Measurements from ENCODE around the gene PARS2. TPM values are rescaled to one million over a fixed set of nuclear protein-coding genes. Genes with fewer than 3 reads are reported as not detected.

The PARS2 gene
- total RNA-seq, 2 experiments from 2014 or later: 5.3 to 7.6 TPM

- CTCF ChIA-PET (ENCODE audit: unreplicated experiment): no interaction called here
- POLR2A ChIA-PET: interaction anchor here (0.9 kb wide), 1 partner anchor 640 kb away, joined by 3 read pairs; no protein-coding TSS in a partner anchor
- no peaks in the 10 kb centered on the region; the same call in 1 of the 2 replicates for H3K79me2 ChIP-seq (ENCODE audit: insufficient read depth, low read depth, low read length)
- no peak for TF ChIP-seq EZH2phosphoT487 (IDR thresholded peaks at IDR 0.05; ENCODE audit: borderline replicate concordance, low read depth, low read length)
- TF ChIP-seq, protein P1, sequence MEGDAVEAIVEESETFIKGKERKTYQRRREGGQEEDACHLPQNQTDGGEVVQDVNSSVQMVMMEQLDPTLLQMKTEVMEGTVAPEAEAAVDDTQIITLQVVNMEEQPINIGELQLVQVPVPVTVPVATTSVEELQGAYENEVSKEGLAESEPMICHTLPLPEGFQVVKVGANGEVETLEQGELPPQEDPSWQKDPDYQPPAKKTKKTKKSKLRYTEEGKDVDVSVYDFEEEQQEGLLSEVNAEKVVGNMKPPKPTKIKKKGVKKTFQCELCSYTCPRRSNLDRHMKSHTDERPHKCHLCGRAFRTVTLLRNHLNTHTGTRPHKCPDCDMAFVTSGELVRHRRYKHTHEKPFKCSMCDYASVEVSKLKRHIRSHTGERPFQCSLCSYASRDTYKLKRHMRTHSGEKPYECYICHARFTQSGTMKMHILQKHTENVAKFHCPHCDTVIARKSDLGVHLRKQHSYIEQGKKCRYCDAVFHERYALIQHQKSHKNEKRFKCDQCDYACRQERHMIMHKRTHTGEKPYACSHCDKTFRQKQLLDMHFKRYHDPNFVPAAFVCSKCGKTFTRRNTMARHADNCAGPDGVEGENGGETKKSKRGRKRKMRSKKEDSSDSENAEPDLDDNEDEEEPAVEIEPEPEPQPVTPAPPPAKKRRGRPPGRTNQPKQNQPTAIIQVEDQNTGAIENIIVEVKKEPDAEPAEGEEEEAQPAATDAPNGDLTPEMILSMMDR (conservative IDR thresholded peaks at IDR 0.05; ENCODE audit: low read length): no peak
- H3K36me3 ChIP-seq (ENCODE audit: insufficient read depth, low read length): peaks cover 99% of the 10 kb centered on the region
- no peak overlapping the region for H3K4me3 ChIP-seq (ENCODE audit: low read depth, low read length, poor library complexity, severe bottlenecking)
- no peaks in the 10 kb centered on the region for H3K9me2 ChIP-seq (ENCODE audit: insufficient read depth, low read length)
- intact Hi-C loops (cut with micrococcal nuclease; ENCODE audit: unreplicated experiment): no loop called here
- no peaks in the 10 kb centered on the region for H3K4me1 ChIP-seq (ENCODE audit: insufficient read depth, low read length, poor library complexity, severe bottlenecking)
- no TSS peak for BruUV-seq (replicated peaks)
- no peak for DNase-seq (ENCODE audit: low spot score)
- H3K9me3 ChIP-seq (ENCODE audit: low read length): no peaks in the 10 kb centered on the region
- no peak overlapping the region for H2AFZ ChIP-seq (ENCODE audit: low read length)
- H3K4me2 ChIP-seq (ENCODE audit: low read length): no peak overlapping the region
- H3K27ac ChIP-seq (ENCODE audit: low read depth, low read length, poor library complexity, severe bottlenecking): no peak overlapping the region
- no peaks in the 10 kb centered on the region for H4K20me1 ChIP-seq (ENCODE audit: insufficient read depth, low read length)
These were observed 40.3 kb downstream of the PARS2 start for GRCh38 chr1:54723985-54724384.

DNA sequence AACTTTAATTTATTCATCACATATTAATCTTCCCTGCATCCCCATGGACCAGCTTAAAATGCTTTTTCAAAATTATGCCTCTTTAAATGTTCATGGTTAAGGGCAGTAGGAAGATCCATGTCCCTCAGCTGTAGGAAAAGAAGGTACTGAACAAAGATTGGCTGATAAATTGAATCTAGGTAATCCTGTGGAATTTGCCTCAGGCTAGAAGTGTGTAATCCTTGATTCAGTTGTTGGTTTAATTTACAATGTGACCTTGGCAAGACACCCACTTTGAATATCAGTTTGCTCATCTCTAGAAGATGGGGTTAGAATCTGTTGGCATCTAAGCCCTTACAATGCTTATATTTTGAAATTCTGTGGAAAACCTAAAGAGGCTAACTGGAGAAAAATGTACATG lies 42.6 kb downstream of the PARS2 start:
- H3K9me3 ChIP-seq (ENCODE audit: low read length): no peaks in the 10 kb centered on the region
- intact Hi-C loops (cut with micrococcal nuclease; ENCODE audit: unreplicated experiment): no loop called here

More for the DNA sequence above, 42.6 kb downstream of the PARS2 start:
- no peak overlapping the region for H3K27ac ChIP-seq (ENCODE audit: low read depth, low read length, poor library complexity, severe bottlenecking)
- DNase-seq (ENCODE audit: low spot score): no peak
- H3K4me1 ChIP-seq (ENCODE audit: insufficient read depth, low read length, poor library complexity, severe bottlenecking): peaks cover 7% of the 10 kb centered on the region
- H3K36me3 ChIP-seq (ENCODE audit: insufficient read depth, low read length): peaks cover 95% of the 10 kb centered on the region
- POLR2A ChIA-PET: interaction anchor here (0.7 to 1.4 kb wide), 2 partner anchors 18 to 51 kb away, joined by 4 to 5 read pairs; no protein-coding TSS in a partner anchor
- H2AFZ ChIP-seq (ENCODE audit: low read length): no peak overlapping the region
- H3K4me3 ChIP-seq (ENCODE audit: low read depth, low read length, poor library complexity, severe bottlenecking): no peak overlapping the region
- TF ChIP-seq, protein P1 (conservative IDR thresholded peaks at IDR 0.05; ENCODE audit: low read length): no peak
- no peak for TF ChIP-seq EZH2phosphoT487 (IDR thresholded peaks at IDR 0.05; ENCODE audit: borderline replicate concordance, low read depth, low read length)
- no peak overlapping the region for H3K4me2 ChIP-seq (ENCODE audit: low read length)
- BruUV-seq (replicated peaks): no TSS peak
- no peaks in the 10 kb centered on the region for H4K20me1 ChIP-seq (ENCODE audit: insufficient read depth, low read length)
- CTCF ChIA-PET (ENCODE audit: unreplicated experiment): no interaction called here
- H3K9me2 ChIP-seq (ENCODE audit: insufficient read depth, low read length): no peaks in the 10 kb centered on the region
- peaks cover 12% of the 10 kb centered on the region for H3K79me2 ChIP-seq (ENCODE audit: insufficient read depth, low read depth, low read length)

Measured in OCI-LY7 (cell line).